IMR-90 (cell line): ENCODE data around the gene ST3GAL4. TPM values are rescaled to one million over a fixed set of nuclear protein-coding genes. Genes with fewer than 3 reads are reported as not detected.

Experiments
- ATAC-seq: fragments of 200-7000 bp; cut with Tn5 transposase; 2 replicates; pipeline ENCODE4 v1.9.1; 2020; ENCODE audit warnings: low read depth, mild to moderate bottlenecking, moderate library complexity
- BruUV-seq: library from RNA; stranded (reverse); fragments of 400-500 nt; replicated peaks from 2 replicates; lab custom pipeline; 2021; lab: Mats Ljungman, UMichigan
- CTCF ChIA-PET: fragments of 300-600 bp; formaldehyde crosslinking; extraction: SDS; loops from one replicate; lab custom pipeline; 2021; ENCODE audit warnings: antibody characterized with exemption; lab: Yijun Ruan, JAX
- POLR2A ChIA-PET: fragments of 300-600 bp; sonication (Branson Sonifier 250); formaldehyde crosslinking; loops from one replicate; lab custom pipeline; 2022; ENCODE audit warnings: antibody characterized with exemption; ENCODE audit not compliant: unreplicated experiment; lab: Charles Lee
- DNase-seq: peaks from one replicate; pipeline ENCODE4 v3.0.0; 2013
- H2AFZ ChIP-seq: replicated peaks from 2 replicates; pipeline ENCODE3; 2013; ENCODE audit warnings: low read length, mild to moderate bottlenecking; ENCODE audit not compliant: poor library complexity
- H2AK5ac ChIP-seq: 2 replicates; pipeline ENCODE4 v1.6.1; 2013; ENCODE audit warnings: low read depth, low read length, inconsistent platforms
- H2AK9ac ChIP-seq: replicated peaks from 2 replicates; pipeline ENCODE3; 2013; ENCODE audit warnings: mild to moderate bottlenecking, low read depth, low read length, moderate library complexity; ENCODE audit not compliant: poor library complexity
- H2BK120ac ChIP-seq: 2 replicates; pipeline ENCODE4 v1.6.1; 2013; ENCODE audit warnings: low read depth, low read length, inconsistent platforms
- H2BK15ac ChIP-seq: 3 replicates; pipeline ENCODE4 v1.6.1; 2013; ENCODE audit warnings: low read depth, low read length, inconsistent platforms
- H2BK20ac ChIP-seq: 2 replicates; pipeline ENCODE4 v1.6.1; 2013; ENCODE audit warnings: low read depth, mild to moderate bottlenecking, inconsistent platforms, low read length, moderate library complexity
- H2BK5ac ChIP-seq: 2 replicates; pipeline ENCODE4 v1.6.1; 2013; ENCODE audit warnings: mild to moderate bottlenecking, low read depth, low read length, inconsistent platforms; ENCODE audit not compliant: poor library complexity, severe bottlenecking
- H3K14ac ChIP-seq: replicated peaks from 2 replicates; pipeline ENCODE4 v1.6.1; 2013; ENCODE audit warnings: low read depth, low read length, inconsistent platforms
- H3K18ac ChIP-seq: 2 replicates; pipeline ENCODE4 v1.6.1; 2013; ENCODE audit warnings: low read depth, low read length, control low read depth
- H3K23ac ChIP-seq: 2 replicates; pipeline ENCODE4 v1.6.1; 2013; ENCODE audit warnings: low read depth, low read length, inconsistent platforms
- H3K27ac ChIP-seq: 2 replicates; pipeline ENCODE4 v1.5.1; 2013; ENCODE audit warnings: mild to moderate bottlenecking, control low read depth, low read length; ENCODE audit not compliant: insufficient read depth
- H3K27me3 ChIP-seq: 2 replicates; pipeline ENCODE4 v1.6.1; 2013; ENCODE audit warnings: low read length; ENCODE audit not compliant: control insufficient read depth, insufficient read depth
- H3K36me3 ChIP-seq: 2 replicates; pipeline ENCODE4 v1.6.1; 2013; ENCODE audit warnings: low read length, mixed read lengths; ENCODE audit not compliant: control insufficient read depth, insufficient read depth
- H3K4ac ChIP-seq: 2 replicates; pipeline ENCODE4 v1.6.1; 2013; ENCODE audit warnings: low read depth, low read length, inconsistent platforms
- H3K4me1 ChIP-seq: 2 replicates; pipeline ENCODE4 v1.6.1; 2013; ENCODE audit warnings: low read length, mixed read lengths; ENCODE audit not compliant: control insufficient read depth, insufficient read depth
- H3K4me2 ChIP-seq: 2 replicates; pipeline ENCODE4 v1.6.1; 2013; ENCODE audit warnings: low read depth, mild to moderate bottlenecking, control low read depth, low read length, moderate library complexity
- H3K4me3 ChIP-seq: 2 replicates; pipeline ENCODE4 v1.5.1; 2013; ENCODE audit warnings: low read depth, mild to moderate bottlenecking, control low read depth, low read length, moderate library complexity; ENCODE audit not compliant: insufficient read depth
- H3K56ac ChIP-seq: 2 replicates; pipeline ENCODE4 v1.6.1; 2013; ENCODE audit warnings: low read length, inconsistent platforms; ENCODE audit not compliant: insufficient read depth; ENCODE audit errors: extremely low read depth
- H3K79me1 ChIP-seq, 2 experiments: 2 replicates each; pipeline ENCODE4 v1.6.1; 2013; ENCODE audit warnings: low read length in 2 of 2, inconsistent platforms in 1 of 2, low read depth in 1 of 2
- H3K9ac ChIP-seq: 2 replicates; pipeline ENCODE4 v1.6.1; 2013; ENCODE audit warnings: low read depth, low read length, control low read depth
- H3K9me1 ChIP-seq: 2 replicates; pipeline ENCODE4 v1.6.1; 2013; ENCODE audit warnings: low read length, inconsistent platforms; ENCODE audit not compliant: insufficient read depth
- H3K9me3 ChIP-seq: 2 replicates; pipeline ENCODE4 v1.6.1; 2013; ENCODE audit warnings: low read length; ENCODE audit not compliant: control insufficient read depth, insufficient read depth
- H4K20me1 ChIP-seq: 2 replicates; pipeline ENCODE4 v1.6.1; 2013; ENCODE audit warnings: low read length, inconsistent platforms; ENCODE audit not compliant: insufficient read depth
- H4K5ac ChIP-seq: 2 replicates; pipeline ENCODE4 v1.6.1; 2013; ENCODE audit warnings: mild to moderate bottlenecking, low read depth, low read length, control low read depth
- H4K8ac ChIP-seq, 2 experiments: 2 replicates each; pipeline ENCODE4 v1.6.1; 2013; ENCODE audit warnings: low read depth in 2 of 2, low read length in 2 of 2, control low read depth in 1 of 2, inconsistent platforms in 1 of 2
- H4K91ac ChIP-seq: 2 replicates; pipeline ENCODE4 v1.6.1; 2013; ENCODE audit warnings: low read depth, low read length, inconsistent platforms; ENCODE audit not compliant: insufficient read depth
- CEBPB ChIP-seq: IDR thresholded peaks from 2 replicates; pipeline ENCODE4 v1.6.1; 2012; ENCODE audit warnings: low read depth, low read length, improper control_type of control experiment
- CHD1 ChIP-seq: IDR thresholded peaks from 2 replicates; pipeline ENCODE4 v1.6.1; 2012; ENCODE audit warnings: low read depth, low read length, improper control_type of control experiment
- FOS ChIP-seq: fragments of 150-350 bp; IDR thresholded peaks from 2 replicates; pipeline ENCODE4 v1.6.1; 2016; ENCODE audit warnings: low read depth, low read length
- MAFK ChIP-seq: IDR thresholded peaks from 2 replicates; pipeline ENCODE4 v1.6.1; 2012; ENCODE audit warnings: low read depth, low read length, improper control_type of control experiment
- MAZ ChIP-seq: IDR thresholded peaks from 2 replicates; pipeline ENCODE4 v1.6.1; 2012; ENCODE audit warnings: low read depth, mild to moderate bottlenecking, low read length, improper control_type of control experiment, moderate library complexity, borderline replicate concordance
- MXI1 ChIP-seq: IDR thresholded peaks from 2 replicates; pipeline ENCODE4 v1.6.1; 2012; ENCODE audit warnings: low read depth, mild to moderate bottlenecking, low read length, moderate library complexity, borderline replicate concordance
- NFE2L2 ChIP-seq: fragments of 150-350 bp; IDR thresholded peaks from 2 replicates; pipeline ENCODE4 v1.6.1; 2016; ENCODE audit warnings: low read depth, mild to moderate bottlenecking, low read length
- POLR2A ChIP-seq: IDR thresholded peaks from 2 replicates; pipeline ENCODE4 v1.6.1; 2012; ENCODE audit warnings: mild to moderate bottlenecking, low read depth, low read length
- RAD21 ChIP-seq: IDR thresholded peaks from 2 replicates; pipeline ENCODE4 v1.6.1; 2012; ENCODE audit warnings: low read length, improper control_type of control experiment
- RCOR1 ChIP-seq: IDR thresholded peaks from 2 replicates; pipeline ENCODE4 v1.6.1; 2012; ENCODE audit warnings: mild to moderate bottlenecking, low read length, improper control_type of control experiment; ENCODE audit not compliant: insufficient replicate concordance
- RFX5 ChIP-seq: IDR thresholded peaks from 2 replicates; pipeline ENCODE4 v1.8.0; 2012; ENCODE audit warnings: low read depth, mild to moderate bottlenecking, low read length, moderate library complexity
- USF2 ChIP-seq: fragments of 150-350 bp; IDR thresholded peaks from 2 replicates; pipeline ENCODE4 v1.6.1; 2017; ENCODE audit warnings: mild to moderate bottlenecking, antibody characterized with exemption, low read length, low read depth
- WGBS, 2 experiments: methylation state at CpG; one replicate each; pipeline versions ENCODE4 v1.1.5 to v1.1.7; 2013; ENCODE audit warnings: missing lambda C conversion rate in 2 of 2; ENCODE audit not compliant: insufficient read length in 1 of 2; ENCODE audit errors: extremely low coverage in 2 of 2; 5-methylcytosine and 5-hydroxymethylcytosine counted together
- dilution Hi-C: fragments of 300-500 bp; cut with HindIII; formaldehyde crosslinking; loops from one replicate; pipeline ENCODE4 v1.14.3; 2018; ENCODE audit warnings: low sequenced_read_pairs; ENCODE audit not compliant: unreplicated experiment
- in situ Hi-C: fragments of 300-500 bp; cut with MboI; formaldehyde crosslinking; loops from 3 replicates; pipeline ENCODE4 v1.14.3; 2019; ENCODE audit warnings: low sequenced_read_pairs, inconsistent platforms, mixed read lengths
- intact Hi-C: fragments of 100-400 bp; cut with micrococcal nuclease; formaldehyde crosslinking; loops from 2 replicates; pipeline ENCODE4 v1.10.0; 2022
- polyA plus RNA-seq, 3 experiments: library from polyadenylated mRNA; depleted of rRNA; stranded (reverse); fragments of >200 nt; gene quantifications; 2 replicates each; pipeline ENCODE4 v1.2.3, GENCODE V29; 2012; ENCODE audit warnings: low replicate concordance in 1 of 3
- total RNA-seq: library from RNA; depleted of rRNA; stranded (reverse); fragments of >200 nt; gene quantifications from 2 replicates; pipeline ENCODE4 v1.2.3, GENCODE V29; 2012
- TF ChIP-seq, protein P1 (sequence below): conservative IDR thresholded peaks from 2 replicates; pipeline ENCODE4 v1.5.1; 2012; ENCODE audit warnings: mild to moderate bottlenecking, low read depth, low read length, improper control_type of control experiment
- TF ChIP-seq, protein P2 (sequence below): fragments of 150-350 bp; IDR thresholded peaks from 2 replicates; pipeline ENCODE4 v1.6.1; 2016; ENCODE audit warnings: low read depth, mild to moderate bottlenecking, low read length, moderate library complexity, borderline replicate concordance

ST3GAL4 gene
- total and polyA plus RNA-seq, 2 of the 4 experiments (the other 2 are of a cell fraction): 17.0 to 19.7 TPM

- in situ Hi-C loops: loop anchor here (10.0 to 25.0 kb wide), 3 partner anchors 104 to 1027 kb away; no protein-coding TSS in a partner anchor
- no peak overlapping the region for H4K5ac ChIP-seq
- H2BK5ac ChIP-seq: no peak overlapping the region
- H3K18ac ChIP-seq: no peak overlapping the region
- H3K79me1 ChIP-seq: peaks cover 3 to 5% of the 10 kb centered on the region in 2 experiments; a peak in 3 of 4 replicates
- H3K9ac ChIP-seq: no peak overlapping the region
- no peak overlapping the region for H2BK15ac ChIP-seq
- no TSS peak for BruUV-seq
- H3K14ac ChIP-seq: no peak overlapping the region
- 75% methylated on average over 4 of the region's 12 CpGs; no CpG with 5 or more reads in 1 of the 2 experiments for WGBS, 2 experiments
- H2BK20ac ChIP-seq: no peak overlapping the region
- H3K27me3 ChIP-seq: no peaks in the 10 kb centered on the region
- no peak overlapping the region for H4K8ac ChIP-seq
- intact Hi-C loops: loop anchor here (1.0 to 10.0 kb wide), 6 partner anchors 131 to 1184 kb away; no protein-coding TSS in a partner anchor
- H2BK120ac ChIP-seq: no peak overlapping the region
- H4K91ac ChIP-seq: no peak overlapping the region
- no peak overlapping the region for H3K4ac ChIP-seq
- H3K4me1 ChIP-seq: peaks cover 2% of the 10 kb centered on the region; the same call in 1 of the 2 replicates
- no peaks in the 10 kb centered on the region for H3K9me3 ChIP-seq
- ChIA-PET POLR2A (no interaction called here), CTCF (interaction anchor here (0.6 to 3.4 kb wide), 11 partner anchors 9 to 1349 kb away, joined by 3 to 35 read pairs (median 6); no protein-coding TSS in a partner anchor)
- H3K23ac ChIP-seq: no peak overlapping the region
- no peak overlapping the region for H3K4me2 ChIP-seq
- H3K27ac ChIP-seq: no peak overlapping the region
- H3K56ac ChIP-seq: no peak overlapping the region
- no peaks in the 10 kb centered on the region for H3K9me1 ChIP-seq
- ATAC-seq (peak; percentile 98), DNase-seq (peak; percentile 74)
- H3K4me3 ChIP-seq: no peak overlapping the region
- peaks cover 3% of the 10 kb centered on the region; the same call in 1 of the 2 replicates for H4K20me1 ChIP-seq
- H2AFZ ChIP-seq: peak overlapping the region; percentile 79
- H2AK9ac ChIP-seq: peak overlapping the region; percentile 60
- peaks cover 4% of the 10 kb centered on the region; the same call in 1 of the 2 replicates for H3K36me3 ChIP-seq
- dilution Hi-C loops: no loop called here
- peak overlapping the region; percentile 68; the same call in 1 of the 2 replicates for H2AK5ac ChIP-seq
- TF ChIP-seq CEBPB: no peak
- TF ChIP-seq, protein P1, sequence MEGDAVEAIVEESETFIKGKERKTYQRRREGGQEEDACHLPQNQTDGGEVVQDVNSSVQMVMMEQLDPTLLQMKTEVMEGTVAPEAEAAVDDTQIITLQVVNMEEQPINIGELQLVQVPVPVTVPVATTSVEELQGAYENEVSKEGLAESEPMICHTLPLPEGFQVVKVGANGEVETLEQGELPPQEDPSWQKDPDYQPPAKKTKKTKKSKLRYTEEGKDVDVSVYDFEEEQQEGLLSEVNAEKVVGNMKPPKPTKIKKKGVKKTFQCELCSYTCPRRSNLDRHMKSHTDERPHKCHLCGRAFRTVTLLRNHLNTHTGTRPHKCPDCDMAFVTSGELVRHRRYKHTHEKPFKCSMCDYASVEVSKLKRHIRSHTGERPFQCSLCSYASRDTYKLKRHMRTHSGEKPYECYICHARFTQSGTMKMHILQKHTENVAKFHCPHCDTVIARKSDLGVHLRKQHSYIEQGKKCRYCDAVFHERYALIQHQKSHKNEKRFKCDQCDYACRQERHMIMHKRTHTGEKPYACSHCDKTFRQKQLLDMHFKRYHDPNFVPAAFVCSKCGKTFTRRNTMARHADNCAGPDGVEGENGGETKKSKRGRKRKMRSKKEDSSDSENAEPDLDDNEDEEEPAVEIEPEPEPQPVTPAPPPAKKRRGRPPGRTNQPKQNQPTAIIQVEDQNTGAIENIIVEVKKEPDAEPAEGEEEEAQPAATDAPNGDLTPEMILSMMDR: peak; percentile 94
- TF ChIP-seq MAZ: no peak
- no peak for TF ChIP-seq USF2
- no peak for TF ChIP-seq RCOR1
- no peak for TF ChIP-seq MAFK
- TF ChIP-seq RAD21: peak; percentile 99
- no peak for TF ChIP-seq RFX5
- TF ChIP-seq, protein P2, sequence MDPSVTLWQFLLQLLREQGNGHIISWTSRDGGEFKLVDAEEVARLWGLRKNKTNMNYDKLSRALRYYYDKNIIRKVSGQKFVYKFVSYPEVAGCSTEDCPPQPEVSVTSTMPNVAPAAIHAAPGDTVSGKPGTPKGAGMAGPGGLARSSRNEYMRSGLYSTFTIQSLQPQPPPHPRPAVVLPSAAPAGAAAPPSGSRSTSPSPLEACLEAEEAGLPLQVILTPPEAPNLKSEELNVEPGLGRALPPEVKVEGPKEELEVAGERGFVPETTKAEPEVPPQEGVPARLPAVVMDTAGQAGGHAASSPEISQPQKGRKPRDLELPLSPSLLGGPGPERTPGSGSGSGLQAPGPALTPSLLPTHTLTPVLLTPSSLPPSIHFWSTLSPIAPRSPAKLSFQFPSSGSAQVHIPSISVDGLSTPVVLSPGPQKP: no peak
- TF ChIP-seq NFE2L2: no peak
- no peak for TF ChIP-seq FOS
- TF ChIP-seq MXI1: 0 out of 2 replicates have a peak, but pooled peaks have one; percentile 10
- TF ChIP-seq POLR2A: peak; percentile 51; the same call in 1 of the 2 replicates
- TF ChIP-seq CHD1: no peak
These were observed 45.1 kb upstream of the ST3GAL4 start for GRCh38 chr11:126310200-126310991.
